ENCODE measurements around the gene CDH26.
"Not testable (repeated sequence)": the region's sequence is repeated elsewhere in the genome, so short reads cannot be mapped to it uniquely, and the experiment has no call there.

Gene CDH26

GRCh38 chr20:59942245-59942644 is 16.0 kb upstream of the CDH26 start:
- no peak for DNase-seq

DNA sequence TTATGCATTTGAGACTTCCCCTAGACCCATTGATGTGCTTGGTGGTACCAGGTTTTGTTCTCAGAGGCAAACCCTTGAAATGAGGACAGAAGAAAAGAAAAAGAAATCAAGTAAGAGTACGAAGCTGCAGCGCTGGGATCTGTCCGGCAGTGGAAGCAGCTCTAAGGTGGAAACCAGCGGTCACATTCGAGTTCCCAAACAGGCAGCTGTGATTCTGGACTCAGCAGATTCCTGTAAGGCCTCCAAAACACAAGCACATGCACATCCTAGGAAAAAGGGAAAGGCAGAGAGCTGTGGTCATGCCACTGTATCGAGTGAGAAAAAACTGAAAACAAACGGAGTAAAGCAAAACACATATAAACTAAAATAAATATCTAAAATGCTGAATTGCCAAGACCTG is 13.5 kb upstream of the CDH26 start:
- DNase-seq: no peak

- DNase-seq: no peak
Observed at GRCh38 chr20:59945175-59945574, 13.0 kb upstream of the CDH26 start.

DNA sequence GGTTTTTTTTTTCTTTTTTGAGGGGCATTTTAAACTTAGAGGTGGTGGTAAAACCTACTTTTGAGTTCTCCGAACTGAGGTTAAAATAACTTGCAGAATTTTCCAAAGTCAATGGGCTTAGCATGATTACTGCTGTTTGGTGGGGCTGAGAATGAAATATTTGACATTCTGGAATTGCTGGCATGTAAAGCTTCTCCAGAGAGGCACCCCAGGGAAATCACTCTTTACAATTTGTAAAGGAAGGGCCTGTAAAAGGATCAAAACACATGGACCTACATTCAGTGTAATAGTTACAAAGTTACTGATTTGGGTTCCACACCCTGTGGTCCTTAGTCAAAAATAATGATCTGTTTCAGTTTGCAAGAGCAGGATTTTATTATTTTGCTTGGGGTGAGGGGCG is 12.5 kb upstream of the CDH26 start:
- DNase-seq: no peak

- DNase-seq: no peak
Observed at GRCh38 chr20:59947376-59947775, 10.8 kb upstream of the CDH26 start.

- no peak for DNase-seq
Observed at GRCh38 chr20:59948212-59948611, 10.0 kb upstream of the CDH26 start.

GRCh38 chr20:59948828-59949720 is 9.1 kb upstream of the CDH26 start:
- peak; percentile 33 for DNase-seq

GRCh38 chr20:59949911-59950310 is 8.3 kb upstream of the CDH26 start:
- DNase-seq: no peak

DNA sequence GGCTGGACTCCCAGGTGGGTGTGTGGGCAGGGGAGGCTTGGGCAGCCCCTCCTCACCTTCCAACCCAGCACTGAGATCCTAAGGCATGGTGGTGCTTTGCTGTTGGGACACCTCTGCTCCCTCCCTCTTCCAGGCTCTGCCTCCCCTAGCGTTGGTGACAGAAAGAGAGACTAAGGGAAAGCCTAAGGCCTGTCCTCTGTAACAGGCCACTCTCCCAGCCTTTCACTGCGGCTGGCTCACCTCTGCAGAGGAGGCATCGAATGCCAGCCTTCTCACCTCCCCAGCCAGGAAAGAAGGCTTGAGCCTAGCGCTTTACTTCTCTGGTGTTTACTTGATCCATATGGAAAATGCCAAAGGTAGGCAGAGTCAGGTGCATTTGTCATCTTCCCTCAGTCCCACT is 3.5 kb upstream of the CDH26 start:
- DNase-seq: no peak

DNA sequence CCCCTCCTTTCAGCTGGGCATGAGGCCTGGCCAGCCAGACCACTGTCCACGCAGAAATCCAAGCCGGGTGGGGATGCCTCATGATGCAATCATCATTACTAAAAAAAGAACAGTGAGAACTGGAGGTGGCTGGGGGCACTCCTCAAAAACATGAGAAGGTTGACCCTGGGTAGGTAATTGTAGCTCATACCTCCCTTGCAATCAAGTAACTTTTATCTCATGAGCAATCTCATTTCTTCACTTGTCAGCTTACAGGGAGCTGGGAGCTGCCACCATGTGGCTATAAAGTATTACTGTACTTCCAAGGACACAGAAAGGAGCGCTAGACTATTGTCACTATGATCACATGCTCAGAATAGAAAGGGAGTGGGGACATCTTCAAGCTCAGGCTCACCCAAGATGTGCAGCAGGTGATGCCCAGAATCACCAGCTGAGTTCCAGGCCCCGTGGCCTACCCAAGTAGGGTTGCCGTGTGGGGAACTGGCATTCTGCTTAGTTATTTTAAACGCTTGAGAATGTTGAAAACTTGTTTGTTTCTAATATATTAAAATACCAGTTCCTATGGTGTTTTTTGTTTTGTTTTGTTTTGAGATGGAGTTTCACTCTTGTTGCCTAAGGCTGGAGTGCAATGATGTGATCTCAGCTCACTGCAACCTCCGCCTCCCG is 3.0 kb upstream of the CDH26 start:
- no peak for DNase-seq

- DNase-seq: not testable (repeated sequence)
Observed at GRCh38 chr20:59957568-59957967, 655 bp upstream of the CDH26 start.

DNA sequence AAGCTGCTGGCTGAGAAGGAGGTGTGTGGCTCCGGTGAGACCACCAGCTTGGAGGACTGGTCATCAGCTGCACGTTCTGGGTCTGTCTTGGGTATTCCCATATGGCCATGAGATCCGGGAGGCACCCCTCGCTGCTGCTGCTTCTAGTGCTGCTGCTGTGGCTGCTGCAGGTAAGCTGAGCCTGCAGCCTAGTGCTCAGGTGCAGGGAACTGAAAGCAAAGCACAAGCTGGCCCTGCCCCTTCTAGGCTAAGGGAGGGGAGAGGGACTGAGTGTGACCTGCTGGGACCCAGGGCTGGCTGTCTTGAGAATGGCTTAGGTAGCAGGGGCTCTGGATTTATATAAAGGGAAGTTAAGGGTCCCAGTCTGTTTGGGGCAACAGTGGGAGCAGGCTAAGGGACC is 403 bp downstream of the CDH26 start:
- DNase-seq: no peak

DNA sequence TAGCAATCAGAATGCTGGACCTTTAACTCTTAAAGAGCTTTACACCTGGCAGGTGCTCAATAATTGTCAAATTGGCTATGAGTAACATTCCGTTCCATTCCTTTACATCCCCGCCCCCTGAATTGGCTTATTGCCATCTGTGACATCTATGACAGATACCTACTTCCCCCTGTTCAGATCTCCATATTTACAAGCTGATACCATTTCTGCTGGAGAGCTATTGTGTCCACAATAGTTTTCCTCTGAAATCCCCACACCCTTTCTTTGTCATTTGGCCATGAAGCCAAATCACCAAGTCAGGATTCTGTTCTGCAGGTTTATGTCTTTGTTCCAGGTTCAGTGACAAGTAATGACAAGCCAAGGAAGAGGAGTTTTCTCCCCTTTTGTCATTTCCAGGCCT is 3.2 kb downstream of the CDH26 start:
- DNase-seq: no peak

- DNase-seq: no peak
Observed at GRCh38 chr20:59962155-59962554, 3.9 kb downstream of the CDH26 start.

DNA sequence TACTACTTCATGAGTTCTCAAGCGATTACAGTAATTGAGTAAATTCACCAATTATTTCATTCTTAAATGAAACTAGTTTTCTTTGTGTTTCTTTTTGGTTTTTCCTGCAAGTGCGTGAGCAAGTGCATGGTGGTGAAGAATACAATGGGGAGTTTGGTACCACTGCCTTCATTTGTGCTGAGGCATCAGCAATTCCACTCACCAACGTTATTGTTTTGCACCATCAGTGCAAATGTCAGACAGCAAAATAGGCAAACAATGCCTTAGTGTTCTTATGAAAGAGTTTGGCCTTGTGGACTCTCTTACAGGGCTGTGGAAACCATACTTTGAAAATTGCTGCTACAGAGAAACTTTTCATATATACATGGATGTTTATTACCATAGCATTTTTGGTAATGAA is 8.2 kb downstream of the CDH26 start:
- DNase-seq: no peak

- no peak for DNase-seq
Observed at GRCh38 chr20:59971428-59971827, 13.2 kb downstream of the CDH26 start.

DNA sequence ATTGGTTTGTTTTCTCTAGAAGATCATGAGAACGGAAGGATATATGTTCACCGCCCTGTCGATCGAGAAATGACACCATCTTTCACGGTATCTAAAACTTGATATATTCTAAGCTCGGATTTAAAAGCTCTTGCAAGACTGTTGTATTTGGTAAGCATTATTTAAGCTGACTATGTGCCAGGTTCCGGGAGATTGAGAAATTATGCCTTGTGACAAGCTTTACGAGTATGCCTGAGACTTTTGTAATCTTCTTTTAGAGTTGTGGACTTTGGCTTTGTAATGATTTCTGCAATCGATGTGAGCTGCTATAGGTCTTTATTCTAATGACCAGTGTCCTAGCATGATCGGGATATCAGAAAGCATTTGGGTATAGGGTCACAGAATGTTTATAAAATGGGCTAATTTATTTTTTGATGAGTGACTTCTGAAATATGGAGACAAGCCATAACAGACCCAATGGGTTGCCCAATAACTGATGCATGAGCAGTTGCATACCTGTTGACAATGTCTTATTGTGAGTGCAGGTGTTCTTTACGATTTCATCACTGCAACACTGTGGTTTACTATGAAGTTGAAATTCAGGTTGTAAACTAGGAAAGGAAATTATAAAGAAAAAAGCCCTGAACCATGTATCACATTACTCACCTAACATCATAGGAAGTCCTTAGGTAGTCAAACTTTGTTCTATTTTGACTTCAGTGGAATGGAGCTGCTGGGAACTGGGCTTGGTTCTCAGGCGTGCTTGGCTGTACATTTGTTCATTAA is 14.0 kb downstream of the CDH26 start:
- no peak for DNase-seq

GRCh38 chr20:59976156-59976782 is 18.0 kb downstream of the CDH26 start:
- DNase-seq: peak; percentile 42

DNA sequence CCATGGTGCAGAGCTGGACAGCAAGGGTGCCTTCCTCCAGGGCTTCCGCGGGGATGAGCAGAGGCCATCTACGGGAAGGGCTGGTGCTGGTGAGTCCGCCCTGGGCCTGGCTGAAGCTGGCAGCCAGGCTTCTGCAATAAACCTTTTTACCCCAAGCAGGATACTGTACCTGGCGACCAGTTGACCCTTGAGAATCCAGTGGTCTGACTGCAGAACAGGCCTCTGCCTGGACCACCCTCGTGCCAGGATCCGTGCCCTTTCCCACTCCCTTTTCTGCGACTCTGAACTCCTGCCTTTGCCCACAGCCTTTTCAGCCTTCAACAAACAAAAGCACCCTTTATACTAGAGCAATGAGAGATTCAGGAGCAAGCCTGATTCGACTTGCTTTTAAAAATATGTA is 18.9 kb downstream of the CDH26 start:
- no peak for DNase-seq

- DNase-seq: no peak
Observed at GRCh38 chr20:59983076-59983475, 24.9 kb downstream of the CDH26 start.

DNA sequence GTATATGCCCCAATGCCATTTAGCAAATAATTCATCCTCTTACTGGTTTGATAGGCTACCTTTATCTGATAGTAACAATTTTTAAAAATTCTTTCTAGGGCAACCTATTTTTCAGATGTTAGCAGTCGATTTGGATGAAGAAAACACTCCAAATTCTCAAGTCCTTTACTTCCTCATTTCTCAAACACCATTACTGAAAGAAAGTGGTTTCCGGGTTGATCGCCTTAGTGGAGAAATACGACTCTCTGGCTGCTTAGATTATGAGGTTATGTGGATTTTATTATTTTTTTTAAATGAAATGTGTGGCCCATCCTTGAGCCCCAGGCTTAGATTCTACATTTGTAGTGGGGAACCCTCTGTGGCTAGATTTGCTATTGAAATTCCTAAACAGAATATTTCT is 26.3 kb downstream of the CDH26 start:
- DNase-seq: no peak

DNA sequence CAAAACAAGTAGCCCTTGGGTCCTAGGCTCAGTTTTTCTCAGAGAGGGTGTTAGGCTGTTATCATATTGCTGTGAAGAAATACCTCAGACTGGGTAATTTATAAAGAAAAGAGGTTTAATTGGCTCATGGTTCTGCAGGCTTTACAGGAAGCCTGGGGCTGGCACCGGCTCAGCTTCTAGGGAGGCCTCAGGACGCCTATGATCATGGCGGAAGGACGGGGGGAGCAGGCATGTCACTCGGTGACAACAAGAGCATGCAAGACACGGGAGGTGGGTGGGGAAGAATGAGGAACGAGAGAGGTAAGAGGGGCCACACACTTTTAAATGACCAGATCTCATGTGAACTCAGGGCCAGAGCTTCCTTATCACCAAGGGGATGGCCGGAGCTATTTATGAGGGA is 26.9 kb downstream of the CDH26 start:
- no peak for DNase-seq

- DNase-seq: no peak
Observed at GRCh38 chr20:59985864-59986263, 27.6 kb downstream of the CDH26 start.
